ENCODE measurements around the gene SPTLC3. TPM values are rescaled to one million over a fixed set of nuclear protein-coding genes. Genes with fewer than 3 reads are reported as not detected.

SPTLC3 gene
- total and polyA plus RNA-seq, 7 donors = 0.14 to 1.2 (median 0.38) TPM

- H3K4me3 ChIP-seq = no peak overlapping the region
- H3K27me3 ChIP-seq (ENCODE audit: insufficient read depth in 3 of 3, low read length in 2 of 3) = no peaks in the 10 kb centered on the region
- no peak overlapping the region for H3K27ac ChIP-seq
- no peak for ATAC-seq
- WGBS, 3 donors = 67 to 74% (median 73%) methylated on average over 7 of the region's 7 CpGs
- DNase-seq = no peak
- intact Hi-C loops (cut with DNase I) = no loop called here
- H3K36me3 ChIP-seq (ENCODE audit: insufficient read depth in 1 of 2, low read depth in 1 of 2) = no peaks in the 10 kb centered on the region
- no peak for TF ChIP-seq CTCF (IDR thresholded peaks at IDR 0.05)
- no peaks in the 10 kb centered on the region for H3K4me1 ChIP-seq
- no peaks in the 10 kb centered on the region for H3K9me3 ChIP-seq
These were observed 39.6 kb upstream of the SPTLC3 start for GRCh38 chr20:12969071-12969669.

DNA sequence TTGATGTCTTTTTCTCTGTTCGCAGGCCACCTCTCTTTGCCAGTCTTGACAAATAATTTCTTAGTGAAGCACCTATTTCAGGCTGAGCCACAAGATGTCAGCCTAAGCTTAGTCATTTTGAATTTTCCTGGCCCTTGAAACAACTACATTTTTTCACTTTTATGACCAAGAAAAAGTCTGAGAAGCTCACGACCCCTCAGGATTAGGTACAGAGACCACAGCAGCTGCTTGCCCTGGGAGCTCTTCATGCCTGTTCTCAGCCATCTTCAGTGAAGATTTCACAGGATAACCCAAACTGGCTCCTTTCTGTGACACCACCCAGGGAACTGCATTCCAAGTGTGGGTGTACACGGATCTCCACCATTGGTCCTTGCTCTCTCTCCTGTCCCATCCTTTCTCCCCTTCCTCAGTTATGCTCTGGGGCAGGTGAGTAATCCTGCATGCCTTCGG lies 38.4 kb upstream of the SPTLC3 start:
- intact Hi-C loops (cut with DNase I) = loop anchor here in 1 of 2 donors (2.0 kb wide), 1 partner anchor 136 kb away; no protein-coding TSS in a partner anchor
- Histone ChIP-seq H3K4me3 (no peak overlapping the region), H3K9me3 (no peaks in the 10 kb centered on the region), H3K36me3 (ENCODE audit: insufficient read depth in 1 of 2, low read depth in 1 of 2) (no peaks in the 10 kb centered on the region), H3K27me3 (ENCODE audit: insufficient read depth in 3 of 3, low read length in 2 of 3) (no peaks in the 10 kb centered on the region), H3K27ac (no peak overlapping the region), H3K4me1 (no peaks in the 10 kb centered on the region)
- WGBS, 3 donors = 34 to 47% (median 42%) methylated on average over 4 of the region's 4 CpGs
- DNase-seq = no peak
- ATAC-seq = no peak
- peak; percentile 38 for TF ChIP-seq CTCF (IDR thresholded peaks at IDR 0.05)

- TF ChIP-seq CTCF (IDR thresholded peaks at IDR 0.05) = no peak
- Histone ChIP-seq H3K27me3 (ENCODE audit: insufficient read depth in 3 of 3, low read length in 2 of 3) (no peaks in the 10 kb centered on the region), H3K4me3 (no peak overlapping the region), H3K9me3 (no peaks in the 10 kb centered on the region), H3K27ac (no peak overlapping the region), H3K4me1 (no peaks in the 10 kb centered on the region), H3K36me3 (ENCODE audit: insufficient read depth in 1 of 2, low read depth in 1 of 2) (no peaks in the 10 kb centered on the region)
- DNase-seq = no peak
- WGBS, 3 donors = 71 to 78% (median 76%) methylated on average over 4 of the region's 4 CpGs
- ATAC-seq = no peak
- intact Hi-C loops (cut with DNase I) = no loop called here
These were observed 32.8 kb upstream of the SPTLC3 start for GRCh38 chr20:12975833-12976608.

GRCh38 chr20:12976720-12977309 lies 32.0 kb upstream of the SPTLC3 start:
- no peak overlapping the region for H3K27ac ChIP-seq
- 78 to 84% (median 82%) methylated on average over 6 of the region's 6 CpGs for WGBS, 3 donors
- no peaks in the 10 kb centered on the region for H3K27me3 ChIP-seq (ENCODE audit: insufficient read depth in 3 of 3, low read length in 2 of 3)
- H3K4me3 ChIP-seq = no peak overlapping the region
- H3K36me3 ChIP-seq (ENCODE audit: insufficient read depth in 1 of 2, low read depth in 1 of 2) = no peaks in the 10 kb centered on the region
- no peaks in the 10 kb centered on the region for H3K4me1 ChIP-seq
- intact Hi-C loops (cut with DNase I) = no loop called here
- DNase-seq (no peak), ATAC-seq (no peak)
- no peaks in the 10 kb centered on the region for H3K9me3 ChIP-seq
- TF ChIP-seq CTCF (IDR thresholded peaks at IDR 0.05) = no peak
